GM19397 (cell line): Measurements from ENCODE around the gene CHAT.
"Not testable (repeated sequence)": the region's sequence is repeated elsewhere in the genome, so short reads cannot be mapped to it uniquely, and the experiment has no call there.

Source experiments
- ATAC-seq: cut with Tn5 transposase; IDR thresholded peaks from one replicate; pipeline ENCODE4 v1.9.1; 2021; ENCODE audit warnings: mild to moderate bottlenecking, moderate library complexity; ENCODE audit not compliant: unreplicated experiment

The CHAT gene

DNA sequence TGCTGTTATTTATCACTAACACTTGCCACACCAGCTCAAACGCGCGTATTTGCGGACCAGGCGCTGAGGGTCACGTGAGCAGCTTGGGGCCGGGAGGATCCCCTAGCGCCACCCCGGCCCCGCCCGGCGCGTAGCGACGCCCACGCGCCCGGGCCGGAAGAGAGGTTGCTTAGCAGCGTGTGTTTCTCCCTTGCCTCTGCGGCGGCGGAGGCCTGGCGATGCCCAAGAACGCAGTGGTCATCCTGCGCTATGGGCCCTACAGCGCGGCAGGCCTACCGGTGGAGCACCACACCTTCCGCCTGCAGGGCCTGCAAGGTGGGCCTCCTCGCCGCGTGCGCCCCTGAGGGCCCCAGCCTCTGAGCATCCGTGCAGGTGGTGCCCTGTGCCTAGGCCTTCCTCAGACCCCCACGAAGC lies 65.7 kb downstream of the CHAT start, which contains the start of gene C10orf53:
TSS of gene C10orf53 (plus strand) at position 172 of the 414 bp plus-strand sequence. CDS start at position 219, 47 bp downstream.
- ATAC-seq = no peak

DNA sequence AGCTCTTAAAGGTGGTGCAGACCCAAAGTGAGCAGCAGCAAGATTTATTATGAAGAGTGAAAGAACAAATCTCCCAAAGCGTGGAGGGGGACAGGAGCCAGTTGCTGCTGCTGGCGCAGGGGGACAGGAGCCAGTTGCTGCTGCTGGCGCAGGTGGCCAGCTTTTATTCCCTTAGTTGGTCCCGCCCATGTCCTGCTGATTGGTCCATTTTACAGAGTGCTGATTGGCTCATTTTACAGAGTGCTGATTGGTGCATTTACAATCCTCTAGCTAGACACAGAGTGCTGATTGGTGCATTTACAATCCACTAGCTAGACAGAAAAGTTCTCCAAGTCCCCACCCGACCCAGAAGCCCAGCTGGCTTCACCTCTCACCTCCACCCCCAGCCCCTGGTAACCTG lies 68.6 kb downstream of the CHAT start:
- ATAC-seq = not testable (repeated sequence)

GRCh38 chr10:49682879-49683278 lies 69.0 kb downstream of the CHAT start:
- no peak for ATAC-seq

GRCh38 chr10:49686651-49687050 lies 72.8 kb downstream of the CHAT start:
- no peak for ATAC-seq

DNA sequence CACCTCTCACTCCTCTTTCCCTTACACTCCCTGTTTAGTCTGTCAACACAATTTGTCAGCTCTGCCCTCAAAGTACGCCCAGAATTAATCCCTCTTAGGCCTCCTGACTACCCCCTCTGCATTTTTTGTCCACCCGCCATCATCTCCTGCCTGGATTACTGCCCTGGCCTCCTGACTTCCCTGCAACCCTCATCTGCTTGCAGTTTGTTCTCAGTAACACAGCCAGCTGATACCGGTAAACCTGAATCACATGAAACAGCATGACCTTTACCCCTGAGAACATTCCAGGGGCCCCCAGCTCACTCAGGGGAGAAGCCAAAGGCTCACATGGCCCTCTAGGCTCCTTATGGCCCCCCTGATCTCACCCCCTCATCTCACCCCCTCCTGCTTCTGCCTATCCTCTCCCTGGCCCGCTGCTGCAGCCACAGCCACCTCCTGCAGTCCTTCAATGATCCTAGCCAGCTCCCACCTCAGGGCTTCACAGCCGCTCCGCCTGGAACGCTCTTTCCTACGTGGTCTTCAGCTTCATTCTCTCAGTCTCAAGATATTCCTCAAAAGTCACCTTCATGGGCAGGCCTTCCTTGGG lies 74.5 kb downstream of the CHAT start:
- ATAC-seq = no peak

DNA sequence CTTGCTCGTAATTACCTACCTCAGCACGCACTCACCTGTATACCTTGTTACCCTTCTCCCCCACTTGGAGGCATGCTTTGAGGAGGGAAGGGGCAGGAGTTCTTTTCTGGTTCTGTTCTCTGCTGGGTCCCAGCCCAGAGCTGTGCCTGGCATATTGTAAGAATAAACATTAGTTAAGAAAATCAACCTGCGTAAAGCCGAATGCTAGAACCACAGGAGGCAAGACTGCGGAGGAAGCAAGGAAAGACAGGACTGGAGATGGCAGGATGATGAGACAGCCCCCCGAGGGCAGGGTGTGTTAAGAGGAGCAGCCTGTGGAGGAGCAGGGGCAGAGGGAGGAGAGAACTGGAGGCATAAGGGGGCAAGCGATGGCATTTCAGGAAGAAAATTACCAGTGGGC lies 75.1 kb downstream of the CHAT start:
- no peak for ATAC-seq

- no peak for ATAC-seq
These were observed 76.2 kb downstream of the CHAT start for GRCh38 chr10:49689882-49690510.

GRCh38 chr10:49690698-49691356 lies 77.0 kb downstream of the CHAT start:
- ATAC-seq = no peak

GRCh38 chr10:49691588-49691987 lies 77.8 kb downstream of the CHAT start:
- ATAC-seq = no peak

GRCh38 chr10:49694466-49694865 lies 80.6 kb downstream of the CHAT start:
- no peak for ATAC-seq

GRCh38 chr10:49696311-49696710 lies 82.5 kb downstream of the CHAT start:
- ATAC-seq = no peak

DNA sequence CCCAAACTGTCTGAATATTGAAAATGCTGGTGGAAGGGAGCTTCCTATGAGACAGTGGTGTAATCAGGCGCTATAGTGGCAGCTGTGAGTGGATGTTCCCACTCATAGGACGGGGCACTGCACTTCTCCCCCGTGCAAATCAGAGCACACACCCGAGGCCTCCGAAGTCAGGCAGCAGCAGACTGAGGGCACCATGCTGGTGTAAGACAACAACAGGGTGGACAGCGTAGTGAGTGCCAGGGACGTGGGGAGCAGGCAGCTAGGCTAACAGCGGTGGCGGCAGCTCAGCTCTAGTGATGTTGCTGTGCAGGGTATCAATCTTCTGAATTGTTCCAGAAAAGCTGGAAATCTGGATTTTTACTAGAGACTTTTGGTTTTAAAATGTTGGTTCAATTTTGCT lies 84.8 kb downstream of the CHAT start:
- ATAC-seq = no peak

DNA sequence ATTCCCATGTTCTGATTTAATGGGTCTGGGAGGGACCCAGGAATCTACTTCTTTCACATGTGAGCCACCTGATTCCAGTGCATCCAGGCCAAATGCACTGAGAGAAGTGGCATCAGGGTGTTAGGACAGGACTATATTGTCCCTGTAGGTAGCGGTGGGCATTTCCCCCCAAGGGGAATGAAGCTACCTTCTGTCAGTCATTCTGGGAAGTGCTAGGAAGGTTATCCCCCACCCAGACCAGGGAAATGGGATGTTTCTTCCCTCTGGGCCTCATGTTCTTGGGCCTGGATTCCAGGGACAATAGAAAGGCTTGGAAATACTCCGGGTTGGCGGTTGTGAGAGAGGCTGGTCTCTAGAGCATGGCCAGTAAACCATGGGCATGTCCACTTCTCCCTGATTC lies 86.4 kb downstream of the CHAT start:
- ATAC-seq = no peak

DNA sequence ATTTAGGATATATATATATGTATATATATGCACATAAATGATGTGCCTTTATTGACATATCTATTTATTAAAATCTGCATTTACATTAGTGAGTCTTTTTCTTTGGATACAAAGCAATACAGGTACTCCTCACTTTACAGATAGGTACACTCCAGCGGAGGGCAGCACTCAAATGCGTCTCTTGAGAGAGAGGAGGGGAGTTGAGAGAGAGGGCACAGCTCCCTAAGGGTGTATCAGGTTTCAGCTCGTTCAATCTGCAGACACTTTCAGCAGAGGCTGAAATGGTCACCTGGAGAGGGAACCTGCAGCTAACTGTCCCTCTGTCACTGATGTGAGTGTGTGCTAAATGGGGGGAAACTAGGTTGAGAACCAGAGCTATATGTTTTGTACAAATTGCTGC lies 87.2 kb downstream of the CHAT start:
- no peak for ATAC-seq

DNA sequence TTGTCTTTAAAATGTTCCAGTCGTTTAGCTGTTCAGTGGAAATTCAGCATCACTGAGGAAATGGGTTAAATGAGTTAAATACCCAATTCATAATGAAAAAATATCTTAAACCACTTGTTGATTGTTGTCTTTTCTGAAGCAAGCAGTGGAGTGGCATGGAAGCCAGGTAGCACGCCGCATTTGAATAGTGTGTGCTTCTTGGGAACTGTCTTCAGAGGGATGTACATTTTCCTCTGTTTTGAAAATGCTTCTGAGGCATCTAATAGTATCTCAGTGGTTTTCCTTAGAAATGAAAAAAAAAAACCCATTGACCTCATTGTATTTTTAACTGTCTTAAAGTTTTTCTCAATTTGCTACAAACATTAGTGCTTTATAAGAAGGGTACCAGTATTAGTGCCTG lies 93.7 kb downstream of the CHAT start:
- no peak for ATAC-seq

- ATAC-seq = no peak
These were observed 96.1 kb downstream of the CHAT start for GRCh38 chr10:49709934-49710333.

DNA sequence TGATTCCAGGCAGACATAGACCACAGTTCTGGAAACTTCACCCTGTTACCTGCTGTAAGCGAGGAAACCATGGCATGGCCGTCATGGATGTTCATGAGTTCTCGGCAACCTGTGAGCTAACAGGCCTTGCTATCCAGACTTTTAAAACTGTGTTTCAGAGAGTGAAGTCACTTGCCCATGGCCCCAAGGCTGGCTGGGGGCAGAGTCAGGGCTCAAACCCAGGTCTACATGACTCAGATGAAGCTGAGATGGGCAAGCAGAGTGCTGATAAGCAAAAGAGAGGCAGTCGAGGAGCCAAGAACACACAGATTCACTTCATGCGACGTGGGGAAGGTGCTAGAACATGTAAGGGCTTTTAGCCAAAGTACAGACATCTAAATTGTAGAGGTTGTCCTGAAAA lies 97.1 kb downstream of the CHAT start:
- no peak for ATAC-seq

GRCh38 chr10:49711481-49711880 lies 97.6 kb downstream of the CHAT start:
- ATAC-seq = no peak

DNA sequence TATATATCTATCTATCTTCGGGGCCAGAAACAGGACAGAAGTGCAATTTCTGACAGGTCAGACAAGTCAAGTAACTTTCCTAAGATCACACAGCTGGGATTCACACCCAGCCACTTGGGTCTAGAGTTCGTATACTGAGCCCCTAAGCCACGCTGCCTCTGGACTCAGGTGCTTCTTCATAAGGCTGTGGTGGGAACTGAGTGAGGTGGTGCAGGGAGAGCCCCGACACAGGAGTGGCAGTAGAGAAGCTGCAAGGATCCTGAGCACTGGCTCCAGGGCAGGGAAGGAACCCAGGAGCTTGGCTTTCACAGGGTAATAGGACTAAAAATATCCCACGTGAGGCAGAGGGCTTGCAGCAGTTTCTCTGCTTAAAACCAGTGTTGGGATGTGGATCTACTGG lies 99.4 kb downstream of the CHAT start:
- no peak for ATAC-seq
